ENCODE data around the gene DUSP10.

DNA sequence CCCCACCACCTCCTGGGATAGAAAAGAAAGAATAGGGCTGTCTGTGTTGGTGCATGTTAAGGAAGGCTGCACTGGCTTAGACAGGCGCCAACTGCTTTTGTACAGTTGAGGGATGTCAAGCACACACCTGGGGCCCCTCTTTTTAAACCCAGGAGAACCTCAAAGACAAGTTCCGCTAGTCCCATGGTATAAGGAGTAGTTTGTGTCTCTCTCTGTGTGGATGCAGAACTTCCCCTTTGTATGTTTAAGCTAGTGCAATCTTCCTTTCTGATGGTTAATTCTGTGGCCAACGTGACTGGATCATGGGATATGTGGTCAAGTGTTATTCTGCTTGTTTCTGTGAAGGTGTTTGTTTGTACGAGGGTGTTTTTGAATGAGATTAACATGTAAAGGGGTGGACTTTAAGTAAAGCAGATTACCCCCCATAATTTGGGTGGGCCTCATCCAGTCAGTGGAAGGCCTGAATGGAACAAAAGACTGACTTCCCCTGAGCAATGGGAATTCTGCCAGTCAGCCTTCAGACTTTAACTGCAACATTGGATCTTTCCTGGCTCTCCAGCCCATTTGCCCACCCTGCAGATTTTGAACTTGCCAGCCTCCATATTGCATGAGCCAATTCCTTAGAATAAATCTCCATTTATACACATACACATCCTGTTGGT lies 9.5 kb upstream of the DUSP10 start:
- TF ChIP-seq, protein P1, sequence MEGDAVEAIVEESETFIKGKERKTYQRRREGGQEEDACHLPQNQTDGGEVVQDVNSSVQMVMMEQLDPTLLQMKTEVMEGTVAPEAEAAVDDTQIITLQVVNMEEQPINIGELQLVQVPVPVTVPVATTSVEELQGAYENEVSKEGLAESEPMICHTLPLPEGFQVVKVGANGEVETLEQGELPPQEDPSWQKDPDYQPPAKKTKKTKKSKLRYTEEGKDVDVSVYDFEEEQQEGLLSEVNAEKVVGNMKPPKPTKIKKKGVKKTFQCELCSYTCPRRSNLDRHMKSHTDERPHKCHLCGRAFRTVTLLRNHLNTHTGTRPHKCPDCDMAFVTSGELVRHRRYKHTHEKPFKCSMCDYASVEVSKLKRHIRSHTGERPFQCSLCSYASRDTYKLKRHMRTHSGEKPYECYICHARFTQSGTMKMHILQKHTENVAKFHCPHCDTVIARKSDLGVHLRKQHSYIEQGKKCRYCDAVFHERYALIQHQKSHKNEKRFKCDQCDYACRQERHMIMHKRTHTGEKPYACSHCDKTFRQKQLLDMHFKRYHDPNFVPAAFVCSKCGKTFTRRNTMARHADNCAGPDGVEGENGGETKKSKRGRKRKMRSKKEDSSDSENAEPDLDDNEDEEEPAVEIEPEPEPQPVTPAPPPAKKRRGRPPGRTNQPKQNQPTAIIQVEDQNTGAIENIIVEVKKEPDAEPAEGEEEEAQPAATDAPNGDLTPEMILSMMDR (IDR thresholded peaks at IDR 0.05): no peak
- TF ChIP-seq POLR2A (IDR thresholded peaks at IDR 0.05) (no peak), POLR2AphosphoS5 (IDR thresholded peaks at IDR 0.05) (no peak)
